Neural cell (in vitro differentiated cells): ENCODE data around the gene PTCH2. TPM values are rescaled to one million over a fixed set of nuclear protein-coding genes. Genes with fewer than 3 reads are reported as not detected.

Source experiments
- H2AFZ ChIP-seq: fragments of 200-600, 300-800 bp; sonication (generic), shearing (Covaris generic); 2 replicates; pipeline ENCODE4 v1.6.0; 2014; ENCODE audit warnings: low read depth, mild to moderate bottlenecking, antibody characterized with exemption, low read length, moderate library complexity
- H3F3A ChIP-seq: fragments of 200-600 bp; shearing (Covaris generic); 2 replicates; pipeline ENCODE4 v1.6.1; 2016; ENCODE audit warnings: mild to moderate bottlenecking, moderate library complexity, mixed read lengths, antibody characterized with exemption, low read length; ENCODE audit not compliant: insufficient read depth, poor library complexity, severe bottlenecking
- H3K27ac ChIP-seq: fragments of 200-600, 300-800 bp; sonication (generic), shearing (Covaris generic); 2 replicates; pipeline ENCODE4 v1.5.1; 2014; ENCODE audit warnings: mild to moderate bottlenecking, low read length, moderate library complexity
- H3K27me3 ChIP-seq: fragments of 300-800, 200-600 bp; sonication (generic), shearing (Covaris generic); 2 replicates; pipeline ENCODE4 v1.6.0; 2014; ENCODE audit warnings: mild to moderate bottlenecking, low read depth, low read length, moderate library complexity; ENCODE audit not compliant: insufficient read depth
- H3K36me3 ChIP-seq: fragments of 300-800, 200-600 bp; sonication (generic), shearing (Covaris generic); 2 replicates; pipeline ENCODE4 v1.5.1; 2014; ENCODE audit warnings: mild to moderate bottlenecking, antibody characterized with exemption, low read length, moderate library complexity; ENCODE audit not compliant: insufficient read depth
- H3K4me2 ChIP-seq: fragments of 300-800, 200-600 bp; sonication (generic), shearing (Covaris generic); 2 replicates; pipeline ENCODE4 v1.6.0; 2014; ENCODE audit warnings: mild to moderate bottlenecking, low read length
- H3K4me3 ChIP-seq: fragments of 300-800, 200-600 bp; sonication (generic), shearing (Covaris generic); 2 replicates; pipeline ENCODE4 v1.5.1; 2014; ENCODE audit warnings: mild to moderate bottlenecking, low read length, moderate library complexity
- H3K79me2 ChIP-seq: fragments of 200-600 bp; shearing (Covaris generic); replicated peaks from 2 replicates; pipeline ENCODE4 v1.6.0; 2014; ENCODE audit warnings: mild to moderate bottlenecking, low read length, moderate library complexity; ENCODE audit not compliant: insufficient read depth
- H3K9ac ChIP-seq: fragments of 300-800, 200-600 bp; sonication (generic), shearing (Covaris generic); 2 replicates; pipeline ENCODE4 v1.6.1; 2016; ENCODE audit warnings: mild to moderate bottlenecking, low read length, mixed read lengths
- H3K9me2 ChIP-seq: fragments of 200-600 bp; shearing (Covaris generic); 2 replicates; pipeline ENCODE4 v1.6.1; 2016; ENCODE audit warnings: mild to moderate bottlenecking, low read length, mixed read lengths; ENCODE audit not compliant: insufficient read depth
- H3K9me3 ChIP-seq: fragments of 200-600, 300-800 bp; sonication (generic), shearing (Covaris generic); 2 replicates; pipeline ENCODE4 v1.6.1; 2016; ENCODE audit warnings: mild to moderate bottlenecking, mixed run types, low read length, moderate library complexity, mixed read lengths
- H4K20me1 ChIP-seq: fragments of 200-600 bp; shearing (Covaris generic); 2 replicates; pipeline ENCODE4 v1.6.1; 2016; ENCODE audit warnings: mild to moderate bottlenecking, mixed run types; ENCODE audit not compliant: insufficient read depth
- CTCF ChIP-seq: fragments of 450-650 bp; IDR thresholded peaks from 2 replicates; pipeline ENCODE4 v1.5.1; 2014; ENCODE audit warnings: antibody characterized with exemption, mild to moderate bottlenecking, moderate library complexity; ENCODE audit not compliant: poor library complexity, severe bottlenecking
- EP300 ChIP-seq: fragments of 450-650 bp; conservative IDR thresholded peaks from 2 replicates; pipeline ENCODE4 v1.6.1; 2014; ENCODE audit warnings: antibody characterized with exemption, mild to moderate bottlenecking, moderate library complexity; ENCODE audit not compliant: poor library complexity, severe bottlenecking
- MXI1 ChIP-seq: fragments of 450-650 bp; conservative IDR thresholded peaks from 2 replicates; pipeline ENCODE4 v1.6.1; 2014; ENCODE audit warnings: antibody characterized with exemption, mild to moderate bottlenecking; ENCODE audit not compliant: poor library complexity, severe bottlenecking
- POLR2AphosphoS5 ChIP-seq: IDR thresholded peaks from 2 replicates; pipeline ENCODE4 v1.6.1; 2012
- RAD21 ChIP-seq: fragments of 450-650 bp; conservative IDR thresholded peaks from 2 replicates; pipeline ENCODE4 v1.6.1; 2014; ENCODE audit warnings: antibody characterized with exemption, mild to moderate bottlenecking, moderate library complexity
- REST ChIP-seq: IDR thresholded peaks from 2 replicates; pipeline ENCODE4 v1.6.1; 2012; ENCODE audit warnings: borderline replicate concordance
- SMC3 ChIP-seq: fragments of 450-650 bp; conservative IDR thresholded peaks from 2 replicates; pipeline ENCODE4 v1.6.1; 2014; ENCODE audit warnings: antibody characterized with exemption, mild to moderate bottlenecking, moderate library complexity; ENCODE audit not compliant: poor library complexity
- polyA plus RNA-seq: library from polyadenylated mRNA; depleted of rRNA; stranded (reverse); fragments of >200 nt; gene quantifications from 2 replicates; pipeline ENCODE4 v1.2.3, GENCODE V29; 2014

PTCH2 gene
- polyA plus RNA-seq, 1 donor from 2014 or later: 1.3 TPM

GRCh38 chr1:44828003-44828651, 14.9 kb downstream of the PTCH2 start:
- no peak for TF ChIP-seq EP300
- Histone ChIP-seq H3K4me3 (no peak overlapping the region), H3K27ac (no peak overlapping the region), H3K9me2 (no peaks in the 10 kb centered on the region), H3K27me3 (no peaks in the 10 kb centered on the region), H3K9me3 (no peaks in the 10 kb centered on the region), H3K9ac (no peak overlapping the region), H3K79me2 (no peaks in the 10 kb centered on the region), H3F3A (no peaks in the 10 kb centered on the region), H2AFZ (no peak overlapping the region), H4K20me1 (no peaks in the 10 kb centered on the region), H3K4me2 (no peak overlapping the region), H3K36me3 (no peaks in the 10 kb centered on the region)

DNA sequence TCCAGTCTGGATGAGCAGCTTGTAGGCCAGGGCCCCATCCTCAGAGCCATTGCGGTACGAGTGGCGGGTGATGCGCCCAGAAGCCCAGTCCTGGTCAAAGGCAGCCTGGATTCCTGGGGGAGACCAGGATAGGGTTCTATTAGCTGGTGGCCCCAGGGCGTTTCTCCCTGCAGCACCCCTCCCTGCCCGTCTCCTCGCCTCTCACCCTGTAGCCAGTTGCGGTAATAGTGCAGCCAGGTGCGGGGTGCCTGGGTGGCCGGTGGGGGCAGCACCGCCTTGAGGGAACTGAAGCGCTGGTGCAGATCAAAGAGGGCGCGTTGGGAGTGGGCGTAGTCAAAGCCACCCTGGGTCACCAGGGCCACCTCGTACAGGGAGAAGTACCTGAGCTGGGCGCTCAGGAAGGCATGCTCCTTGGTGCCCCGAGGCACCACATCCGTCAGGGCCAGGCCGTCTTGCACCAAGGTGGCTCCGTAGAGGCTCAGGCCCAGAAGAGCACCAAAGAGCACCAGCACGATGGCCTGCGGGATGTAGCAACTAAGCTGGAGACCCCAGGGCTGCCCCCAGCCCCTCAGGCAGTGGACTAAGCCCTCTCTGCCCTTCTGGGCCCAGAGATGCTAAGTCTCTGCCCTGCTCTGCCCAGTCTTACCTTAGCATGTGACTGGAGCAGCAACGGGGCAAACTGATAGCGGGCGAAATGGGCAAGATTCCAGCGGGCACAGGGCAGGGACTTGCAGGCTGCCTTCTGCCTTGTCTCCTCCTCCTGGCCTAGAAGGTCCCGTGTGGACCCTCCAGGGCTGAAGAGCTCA, 15.7 kb downstream of the PTCH2 start:
- Histone ChIP-seq H4K20me1 (no peaks in the 10 kb centered on the region), H3K27ac (no peak overlapping the region), H3K79me2 (no peaks in the 10 kb centered on the region)

More for the DNA sequence above, 15.7 kb downstream of the PTCH2 start:
- no peak overlapping the region for H3K4me3 ChIP-seq
- H3K9ac ChIP-seq: no peak overlapping the region
- no peaks in the 10 kb centered on the region for H3K9me3 ChIP-seq
- no peaks in the 10 kb centered on the region for H3K27me3 ChIP-seq
- H3K36me3 ChIP-seq: no peaks in the 10 kb centered on the region
- H3K4me2 ChIP-seq: no peak overlapping the region
- TF ChIP-seq SMC3 (no peak), CTCF (no peak), REST (no peak), MXI1 (no peak), RAD21 (no peak), POLR2AphosphoS5 (no peak), EP300 (no peak)
- H2AFZ ChIP-seq: no peak overlapping the region
- H3F3A ChIP-seq: no peaks in the 10 kb centered on the region
- H3K9me2 ChIP-seq: no peaks in the 10 kb centered on the region
